ENCODE results near the gene RAI1. TPM values are rescaled to one million over a fixed set of nuclear protein-coding genes. Genes with fewer than 3 reads are reported as not detected.

Gene RAI1
- total and polyA plus RNA-seq, 10 of the 15 experiments (the other 5 are each of a cell fraction or from before 2014, with no cell fraction given), result 0.66 to 37.7 (median 6.0) TPM

GRCh38 chr17:17722081-17722905 is 41.0 kb downstream of the RAI1 start:
- peaks cover 0 to 2% of the 10 kb centered on the region in 2 experiments; a peak in 3 of 4 replicates for H3K36me3 ChIP-seq (ENCODE audit: control insufficient read depth in 2 of 2, insufficient read depth in 2 of 2, low read length in 1 of 2)
- no peak overlapping the region for H2AFZ ChIP-seq (ENCODE audit: control insufficient read depth, low read depth, low read length)
- no peaks in the 10 kb centered on the region; the same call in none of the 2 replicates for H3K79me2 ChIP-seq (ENCODE audit: control insufficient read depth, insufficient read depth, low read length)
- no TSS peak for BruUV-seq (replicated peaks)
- TF ChIP-seq GATAD2B (conservative IDR thresholded peaks at IDR 0.05; ENCODE audit: low read depth) (no peak), ZBED1 (IDR thresholded peaks at IDR 0.05; ENCODE audit: borderline replicate concordance) (no peak), ZNF24 (IDR thresholded peaks at IDR 0.05) (0 out of 2 replicates have a peak, but pooled peaks have one; percentile 59), CTCF (IDR thresholded peaks at IDR 0.05 in 2 of 3, conservative IDR thresholded peaks at IDR 0.05 in 1 of 3; ENCODE audit: control insufficient read depth in 2 of 3, extremely low read depth in 1 of 3, insufficient read depth in 1 of 3, low read depth in 3 of 3, low read length in 3 of 3) (no peak)
- FAIRE-seq, result no peak
- RAD21 ChIA-PET (ENCODE audit: unreplicated experiment), result no interaction called here
- CTCF ChIA-PET, result interaction anchor here (1.0 to 1.6 kb wide), 2 partner anchors 9 to 43 kb away, joined by 4 read pairs; no protein-coding TSS in a partner anchor
- H3K27ac ChIP-seq (ENCODE audit: control insufficient read depth, insufficient read depth), result no peak overlapping the region
- intact Hi-C loops (cut with micrococcal nuclease; ENCODE audit: unreplicated experiment) (no loop called here), in situ Hi-C loops (cut with MboI) (no loop called here)
- ATAC-seq, result no peak
- no peak overlapping the region for H3K4me3 ChIP-seq
- POLR2A ChIA-PET, result no interaction called here
- DNase-seq (ENCODE audit: low read depth, low spot score), result no peak
- no peak overlapping the region for H3K4me2 ChIP-seq (ENCODE audit: control insufficient read depth, insufficient read depth)
- H3K9me3 ChIP-seq (replicated peaks; ENCODE audit: control insufficient read depth, insufficient read depth, low read length), result no peaks in the 10 kb centered on the region
- SMC1A ChIA-PET (ENCODE audit: uncharacterized antibody, unreplicated experiment), result no interaction called here
- peaks cover 21% of the 10 kb centered on the region for H3K4me1 ChIP-seq (ENCODE audit: control insufficient read depth, insufficient read depth, low read length)
- 96% methylated on average over 68 of the region's 68 CpGs for WGBS (ENCODE audit: insufficient coverage, insufficient replicate concordance, low lambda C conversion rate, missing lambda C conversion rate)
- H4K20me1 ChIP-seq (ENCODE audit: control insufficient read depth, insufficient read depth), result no peaks in the 10 kb centered on the region; the same call in 1 of the 2 replicates
- H3K9ac ChIP-seq (ENCODE audit: control insufficient read depth, insufficient read depth, low read length), result no peak overlapping the region
- H3K27me3 ChIP-seq (replicated peaks in 1 of 2; ENCODE audit: control insufficient read depth in 2 of 2, insufficient read depth in 2 of 2, low read length in 1 of 2), result no peaks in the 10 kb centered on the region
